Chondrocyte (in vitro differentiated cells): ENCODE measurements around the gene RNASE13. TPM values are rescaled to one million over a fixed set of nuclear protein-coding genes. Genes with fewer than 3 reads are reported as not detected.

ENCODE experiments used
- DNase-seq: peaks from one replicate; pipeline ENCODE4 v3.0.0; 2021; ENCODE audit warnings: mixed read lengths, low spot score
- H3K27ac Mint-ChIP-seq: one replicate; pipeline ENCODE4 v1.8.0; 2021; ENCODE audit warnings: mild to moderate bottlenecking, moderate library complexity, mixed read lengths; ENCODE audit not compliant: unreplicated experiment
- H3K27me3 Mint-ChIP-seq: 2 replicates; pipeline ENCODE4 v1.8.0; 2021; ENCODE audit warnings: low read depth, mixed read lengths
- H3K36me3 Mint-ChIP-seq: 2 replicates; pipeline ENCODE4 v1.8.0; 2021; ENCODE audit warnings: low read depth, mixed read lengths
- H3K4me1 Mint-ChIP-seq: 2 replicates; pipeline ENCODE4 v1.8.0; 2021; ENCODE audit warnings: low read depth, mild to moderate bottlenecking, mixed read lengths
- H3K4me3 Mint-ChIP-seq: one replicate; pipeline ENCODE4 v1.8.0; 2021; ENCODE audit warnings: mild to moderate bottlenecking, moderate library complexity, mixed read lengths; ENCODE audit not compliant: unreplicated experiment
- H3K9me3 Mint-ChIP-seq: 2 replicates; pipeline ENCODE4 v1.8.0; 2021; ENCODE audit warnings: low read depth, mixed read lengths
- long read RNA-seq: library from polyadenylated mRNA; stranded (forward); transcript quantifications from one replicate; pipeline ENCODE4 v2.0.0, GENCODE V29; 2021
- total RNA-seq: library from RNA; stranded (reverse); gene quantifications from 3 replicates; pipeline ENCODE4 v1.2.1, GENCODE V29; 2021
- TF ChIP-seq, protein P1 (sequence below): fragments of 200-600 bp; sonication (generic); IDR thresholded peaks from 2 replicates; pipeline ENCODE4 v1.5.0; 2021; ENCODE audit warnings: antibody characterized with exemption, mild to moderate bottlenecking, moderate library complexity

Gene RNASE13, protein sequence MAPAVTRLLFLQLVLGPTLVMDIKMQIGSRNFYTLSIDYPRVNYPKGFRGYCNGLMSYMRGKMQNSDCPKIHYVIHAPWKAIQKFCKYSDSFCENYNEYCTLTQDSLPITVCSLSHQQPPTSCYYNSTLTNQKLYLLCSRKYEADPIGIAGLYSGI
- total RNA-seq, result not detected in 3 replicates
- long read RNA-seq, result 0 reads

DNA sequence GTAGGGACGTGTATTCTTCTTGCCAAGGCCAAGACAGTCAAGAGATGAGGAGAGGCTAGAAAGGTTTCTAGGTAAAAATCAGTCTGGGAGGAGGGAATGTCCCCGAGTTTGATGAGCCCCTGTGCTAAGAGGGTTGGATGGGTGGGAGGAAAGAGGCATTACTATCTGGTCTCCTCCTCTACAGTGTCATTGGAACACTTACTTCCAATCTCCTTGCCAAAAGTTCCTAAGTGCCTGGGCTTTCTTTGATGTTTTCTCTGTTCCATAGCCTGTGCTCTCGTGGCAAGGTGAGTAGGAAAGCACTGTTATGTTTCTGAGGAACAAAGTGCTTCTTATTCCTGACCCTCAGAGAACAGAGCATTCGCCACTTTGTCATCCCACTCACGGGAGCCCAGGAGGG is at the start of gene RNASE13:
Gene RNASE13 (minus strand): TSS at position 101 of the 400 bp plus-strand sequence. CDS start 519 bp downstream, outside the sequence.
- no peak within 1 kb of the TSS for H3K27ac Mint-ChIP-seq
- H3K4me1 Mint-ChIP-seq, result peaks cover 14% of the 10 kb centered on the region
- no peak within 1 kb of the TSS for H3K4me3 Mint-ChIP-seq
- peaks cover 12% of the 10 kb centered on the region for H3K27me3 Mint-ChIP-seq
- H3K9me3 Mint-ChIP-seq, result no peaks in the 10 kb centered on the region
- DNase-seq, result no peak
- TF ChIP-seq, protein P1, sequence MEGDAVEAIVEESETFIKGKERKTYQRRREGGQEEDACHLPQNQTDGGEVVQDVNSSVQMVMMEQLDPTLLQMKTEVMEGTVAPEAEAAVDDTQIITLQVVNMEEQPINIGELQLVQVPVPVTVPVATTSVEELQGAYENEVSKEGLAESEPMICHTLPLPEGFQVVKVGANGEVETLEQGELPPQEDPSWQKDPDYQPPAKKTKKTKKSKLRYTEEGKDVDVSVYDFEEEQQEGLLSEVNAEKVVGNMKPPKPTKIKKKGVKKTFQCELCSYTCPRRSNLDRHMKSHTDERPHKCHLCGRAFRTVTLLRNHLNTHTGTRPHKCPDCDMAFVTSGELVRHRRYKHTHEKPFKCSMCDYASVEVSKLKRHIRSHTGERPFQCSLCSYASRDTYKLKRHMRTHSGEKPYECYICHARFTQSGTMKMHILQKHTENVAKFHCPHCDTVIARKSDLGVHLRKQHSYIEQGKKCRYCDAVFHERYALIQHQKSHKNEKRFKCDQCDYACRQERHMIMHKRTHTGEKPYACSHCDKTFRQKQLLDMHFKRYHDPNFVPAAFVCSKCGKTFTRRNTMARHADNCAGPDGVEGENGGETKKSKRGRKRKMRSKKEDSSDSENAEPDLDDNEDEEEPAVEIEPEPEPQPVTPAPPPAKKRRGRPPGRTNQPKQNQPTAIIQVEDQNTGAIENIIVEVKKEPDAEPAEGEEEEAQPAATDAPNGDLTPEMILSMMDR, result no peak
- H3K36me3 Mint-ChIP-seq, result no peaks in the 10 kb centered on the region

DNA sequence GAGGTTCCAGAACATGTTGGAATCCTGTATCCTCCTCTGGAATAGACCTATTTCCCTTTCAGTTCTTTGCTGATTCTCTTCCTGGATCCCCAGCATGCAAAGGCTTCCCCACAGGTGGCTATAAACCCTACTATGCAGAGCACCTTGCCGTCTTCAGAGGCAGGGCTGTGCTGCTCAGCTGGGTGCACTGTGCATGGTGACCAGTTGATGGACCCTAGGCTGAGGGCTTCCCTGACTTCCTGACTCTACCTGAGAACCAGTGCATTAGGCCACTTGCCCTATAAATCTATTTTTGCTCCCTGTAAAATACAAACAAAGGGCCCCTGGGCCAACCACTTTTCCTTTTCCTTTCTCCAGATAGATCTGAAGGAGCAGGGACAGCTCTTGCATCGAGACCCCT is 49.8 kb upstream of the RNASE13 start:
- Mint-ChIP-seq H3K27me3 (no peaks in the 10 kb centered on the region), H3K4me3 (no peak overlapping the region), H3K36me3 (peaks cover 46% of the 10 kb centered on the region), H3K9me3 (no peaks in the 10 kb centered on the region), H3K4me1 (peaks cover 24% of the 10 kb centered on the region), H3K27ac (peak overlapping the region; percentile 77)
- TF ChIP-seq, protein P1, result no peak
- no peak for DNase-seq

DNA sequence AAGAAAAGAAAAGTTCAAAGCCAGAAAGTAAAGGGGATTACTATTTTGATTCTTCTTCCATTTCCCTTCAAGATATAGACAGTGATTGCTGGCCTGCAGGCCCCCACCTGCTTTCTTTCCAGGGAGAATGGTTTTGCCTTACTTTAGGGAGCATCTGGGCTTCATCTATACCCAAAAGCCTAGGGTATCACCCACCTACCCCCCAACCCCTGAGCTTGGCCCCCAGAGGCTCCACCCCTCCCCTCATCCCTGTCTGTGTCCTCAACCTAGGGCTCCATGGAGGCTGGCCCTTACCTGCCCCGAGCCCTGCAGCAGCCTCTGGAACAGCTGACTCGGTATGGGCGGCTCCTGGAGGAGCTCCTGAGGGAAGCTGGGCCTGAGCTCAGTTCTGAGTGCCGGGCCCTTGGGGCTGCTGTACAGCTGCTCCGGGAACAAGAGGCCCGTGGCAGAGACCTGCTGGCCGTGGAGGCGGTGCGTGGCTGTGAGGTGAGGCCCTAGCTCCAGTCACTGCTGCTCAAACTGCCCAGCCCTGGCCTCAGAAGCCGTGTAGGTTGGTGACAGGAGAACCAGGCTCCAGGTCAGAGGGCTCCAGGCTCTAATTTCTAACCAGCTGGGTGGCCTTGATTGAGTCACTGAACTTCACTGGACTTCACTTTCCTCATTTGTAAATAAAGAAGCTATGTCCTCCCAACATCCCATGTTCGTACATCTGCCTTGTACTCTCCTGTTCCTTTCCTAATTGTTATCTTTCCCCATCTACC is 49.1 kb upstream of the RNASE13 start:
- DNase-seq, result no peak
- Mint-ChIP-seq H3K4me1 (peaks cover 24% of the 10 kb centered on the region), H3K27ac (peak overlapping the region; percentile 77), H3K27me3 (no peaks in the 10 kb centered on the region), H3K36me3 (peaks cover 45% of the 10 kb centered on the region), H3K9me3 (no peaks in the 10 kb centered on the region), H3K4me3 (no peak overlapping the region)
- TF ChIP-seq, protein P1, result no peak

DNA sequence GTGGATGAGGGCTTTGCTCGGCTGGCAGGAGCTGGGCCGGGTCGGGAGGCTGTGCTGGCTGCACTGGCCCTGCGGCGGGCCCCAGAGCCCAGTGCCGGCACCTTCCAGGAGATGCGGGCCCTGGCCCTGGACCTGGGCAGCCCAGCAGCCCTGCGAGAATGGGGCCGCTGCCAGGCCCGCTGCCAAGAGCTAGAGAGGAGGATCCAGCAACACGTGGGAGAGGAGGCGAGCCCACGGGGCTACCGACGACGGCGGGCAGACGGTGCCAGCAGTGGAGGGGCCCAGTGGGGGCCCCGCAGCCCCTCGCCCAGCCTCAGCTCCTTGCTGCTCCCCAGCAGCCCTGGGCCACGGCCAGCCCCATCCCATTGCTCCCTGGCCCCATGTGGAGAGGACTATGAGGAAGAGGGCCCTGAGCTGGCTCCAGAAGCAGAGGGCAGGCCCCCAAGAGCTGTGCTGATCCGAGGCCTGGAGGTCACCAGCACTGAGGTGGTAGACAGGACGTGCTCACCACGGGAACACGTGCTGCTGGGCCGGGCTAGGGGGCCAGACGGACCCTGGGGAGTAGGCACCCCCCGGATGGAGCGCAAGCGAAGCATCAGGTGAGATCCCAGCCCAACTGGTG is 47.0 kb upstream of the RNASE13 start:
- peaks cover 52% of the 10 kb centered on the region for H3K36me3 Mint-ChIP-seq
- H3K27me3 Mint-ChIP-seq, result no peaks in the 10 kb centered on the region
- no peaks in the 10 kb centered on the region for H3K9me3 Mint-ChIP-seq
- H3K4me1 Mint-ChIP-seq, result peaks cover 12% of the 10 kb centered on the region
- H3K27ac Mint-ChIP-seq, result no peak overlapping the region
- TF ChIP-seq, protein P1, result no peak
- no peak for DNase-seq
- no peak overlapping the region for H3K4me3 Mint-ChIP-seq

DNA sequence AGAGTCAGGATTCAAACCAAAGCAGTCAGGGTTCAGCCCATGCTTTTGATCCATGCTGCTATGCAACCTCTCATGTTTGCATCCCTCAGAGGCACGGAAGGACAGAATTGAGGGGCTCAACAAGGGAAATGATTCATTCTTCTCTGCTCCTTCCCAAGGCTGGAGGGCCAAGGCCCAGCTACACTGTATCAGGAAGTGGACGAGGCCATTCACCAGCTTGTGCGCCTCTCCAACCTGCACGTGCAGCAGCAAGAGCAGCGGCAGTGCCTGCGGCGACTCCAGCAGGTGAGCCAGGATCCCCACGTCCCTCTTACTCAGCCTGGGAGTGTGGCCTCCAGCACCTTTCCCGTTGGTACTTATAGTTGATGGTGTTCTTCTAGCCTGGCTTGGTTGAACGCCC is 44.1 kb upstream of the RNASE13 start:
- H3K27me3 Mint-ChIP-seq, result no peaks in the 10 kb centered on the region
- H3K9me3 Mint-ChIP-seq, result no peaks in the 10 kb centered on the region
- peaks cover 5% of the 10 kb centered on the region for H3K4me1 Mint-ChIP-seq
- H3K36me3 Mint-ChIP-seq, result peaks cover 45% of the 10 kb centered on the region
- no peak for DNase-seq
- H3K4me3 Mint-ChIP-seq, result no peak overlapping the region
- TF ChIP-seq, protein P1, result no peak
- H3K27ac Mint-ChIP-seq, result no peak overlapping the region
